HG03039 (cell line): ENCODE measurements around the gene SLC35E2B.

Experiments
- ATAC-seq: cut with Tn5 transposase; IDR thresholded peaks from one replicate; pipeline ENCODE4 v1.9.1; 2021; ENCODE audit warnings: mild to moderate bottlenecking, moderate library complexity; ENCODE audit not compliant: unreplicated experiment

SLC35E2B gene

DNA sequence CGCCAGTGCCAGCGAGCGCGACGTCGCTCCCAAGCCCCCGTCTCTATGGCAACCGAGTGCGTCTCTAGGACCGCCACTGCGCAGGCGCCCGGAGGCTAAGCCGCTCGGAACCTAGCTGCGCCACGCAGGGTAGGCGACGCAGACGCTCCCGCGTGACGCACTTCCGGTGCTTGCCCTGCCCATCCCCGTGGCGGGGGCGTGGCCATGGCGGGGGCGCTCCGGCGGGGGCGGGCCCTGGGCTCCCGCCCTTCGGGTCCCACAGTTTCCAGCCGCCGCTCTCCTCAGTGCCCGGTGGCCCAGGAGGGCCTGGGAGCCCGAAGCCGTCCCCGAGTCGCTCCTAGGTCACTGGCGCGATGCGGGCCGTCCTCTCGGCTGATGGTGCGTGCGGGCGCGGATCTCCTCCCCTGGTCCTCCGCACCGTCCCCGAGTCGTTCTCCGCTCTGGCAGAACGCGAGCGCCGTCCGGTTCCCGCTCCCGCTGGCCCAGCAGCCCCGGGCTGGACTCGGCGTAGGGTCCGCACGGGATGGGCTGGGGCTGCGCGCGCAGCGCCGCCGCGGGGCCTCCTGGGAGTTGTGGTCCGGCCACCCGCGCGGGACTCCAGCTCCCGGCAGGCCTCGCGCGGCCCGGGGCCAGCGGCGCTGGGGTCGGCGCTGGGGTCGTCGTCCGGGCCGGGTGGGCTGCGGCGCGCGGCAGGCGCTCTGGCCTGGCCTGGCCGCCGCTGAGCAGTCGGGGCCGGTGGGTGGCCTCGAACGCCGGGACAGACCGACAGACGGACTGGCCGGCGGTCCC, 77.1 kb downstream of the SLC35E2B start, which contains the start of gene MIB2:
TSS of gene MIB2 (plus strand) at position 245 of the 789 bp plus-strand sequence. CDS start 7,953 bp downstream, outside the sequence.
- peak; percentile 78 for ATAC-seq

- ATAC-seq: no peak
Measured at GRCh38 chr1:1614954-1615255, 77.7 kb downstream of the SLC35E2B start.

GRCh38 chr1:1614204-1614953, 78.2 kb downstream of the SLC35E2B start:
- no peak for ATAC-seq

- no peak for ATAC-seq
Measured at GRCh38 chr1:1613509-1614082, 79.0 kb downstream of the SLC35E2B start.

DNA sequence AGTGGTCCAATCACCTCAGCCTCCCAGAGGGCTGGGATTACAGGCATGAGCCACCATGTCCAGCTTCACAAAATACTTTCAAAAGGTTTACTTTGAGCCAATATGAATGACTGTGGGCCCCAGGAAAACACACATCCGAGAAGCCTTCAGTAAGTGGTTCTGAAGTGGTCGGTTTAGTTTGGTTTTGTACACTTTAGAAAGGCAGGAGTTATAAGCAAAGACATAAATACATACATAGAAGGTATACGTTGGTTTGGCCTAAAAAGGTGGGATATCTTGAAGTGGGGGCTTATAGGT, 80.5 kb downstream of the SLC35E2B start:
- ATAC-seq: no peak

GRCh38 chr1:1610796-1611195, 81.8 kb downstream of the SLC35E2B start:
- ATAC-seq: no peak

DNA sequence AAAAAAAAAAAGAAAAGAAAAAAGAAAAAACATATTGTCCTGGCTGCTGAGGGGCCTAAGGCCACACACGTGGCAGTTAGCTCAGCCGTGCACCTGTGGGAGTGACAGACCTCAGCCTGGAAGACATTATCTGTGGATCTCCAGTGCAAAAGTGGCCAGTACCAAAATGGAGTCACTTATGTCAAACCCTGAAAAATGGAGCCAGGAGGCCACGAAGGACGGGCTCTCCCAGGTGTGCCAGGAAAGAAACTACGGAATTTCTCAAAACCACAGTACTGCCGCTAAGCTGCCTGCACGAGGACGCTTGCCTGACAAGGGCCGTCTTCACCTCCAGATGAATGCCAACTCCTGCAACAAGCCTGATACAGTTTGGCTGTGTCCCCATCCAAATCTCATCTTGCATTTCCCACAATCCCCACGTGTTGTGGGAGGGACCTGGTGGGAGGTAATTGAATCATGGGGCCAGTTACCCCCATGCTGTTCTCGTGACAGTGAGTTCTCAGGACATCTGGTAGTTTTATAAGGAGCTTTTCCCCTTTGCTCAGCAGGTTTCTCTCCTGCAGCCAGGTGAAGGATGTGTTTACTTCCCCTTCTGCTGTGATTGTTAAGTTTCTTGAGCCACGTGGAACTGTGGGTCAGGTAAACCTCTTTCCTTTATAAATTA, 82.6 kb downstream of the SLC35E2B start:
- ATAC-seq: no peak
